Measurements from ENCODE around the gene PPP2R3B.
"Not testable (repeated sequence)": the region's sequence is repeated elsewhere in the genome, so short reads cannot be mapped to it uniquely, and the experiment has no call there.

Gene PPP2R3B

GRCh38 chrX:320126-320783 lies 66.5 kb downstream of the PPP2R3B start:
- no peak for DNase-seq (ENCODE audit: low read depth in 2 of 2)

DNA sequence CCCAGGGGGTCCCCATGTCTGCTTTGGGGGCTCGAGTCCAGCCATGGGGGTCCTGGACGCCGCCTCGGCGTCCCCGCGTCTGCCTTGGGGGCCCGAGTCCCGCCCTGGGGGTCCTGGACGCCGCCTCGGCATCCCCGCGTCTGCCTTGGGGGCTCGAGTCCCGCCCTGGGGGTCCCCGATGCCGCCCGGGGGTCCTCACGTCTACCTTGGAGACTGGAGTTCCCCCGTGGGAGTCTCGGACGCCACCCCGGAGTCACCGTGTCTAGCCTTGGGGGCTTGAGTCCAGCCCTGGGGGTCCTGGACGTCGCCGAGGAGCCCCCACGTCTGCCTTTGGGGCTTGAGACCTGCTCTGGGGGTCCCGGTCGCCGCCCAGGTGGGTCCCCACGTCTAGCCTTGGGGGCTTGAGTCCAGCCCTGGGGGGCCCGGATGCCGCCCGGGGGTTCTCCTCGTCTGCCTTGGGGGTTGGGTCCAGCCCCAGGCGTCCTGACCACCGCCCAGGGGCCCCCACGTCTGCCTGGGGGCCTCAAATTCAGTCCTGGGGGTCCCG lies 67.1 kb downstream of the PPP2R3B start:
- no peak for DNase-seq (ENCODE audit: low read depth in 2 of 2)

GRCh38 chrX:318739-319578 lies 67.7 kb downstream of the PPP2R3B start, which contains the start of gene GTPBP6:
GTPBP6 (minus strand) TSS chrX:318796; CDS start chrX:318787, 9 bp downstream.
- DNase-seq (ENCODE audit: low read depth in 2 of 2) = peak; percentile 91 to 97

- DNase-seq (ENCODE audit: low read depth in 2 of 2) = peak; percentile 95 to 97
Measured at GRCh38 chrX:318068-318738, 68.5 kb downstream of the PPP2R3B start.

GRCh38 chrX:317424-318067 lies 69.2 kb downstream of the PPP2R3B start:
- DNase-seq (ENCODE audit: low read depth in 2 of 2) = no peak

DNA sequence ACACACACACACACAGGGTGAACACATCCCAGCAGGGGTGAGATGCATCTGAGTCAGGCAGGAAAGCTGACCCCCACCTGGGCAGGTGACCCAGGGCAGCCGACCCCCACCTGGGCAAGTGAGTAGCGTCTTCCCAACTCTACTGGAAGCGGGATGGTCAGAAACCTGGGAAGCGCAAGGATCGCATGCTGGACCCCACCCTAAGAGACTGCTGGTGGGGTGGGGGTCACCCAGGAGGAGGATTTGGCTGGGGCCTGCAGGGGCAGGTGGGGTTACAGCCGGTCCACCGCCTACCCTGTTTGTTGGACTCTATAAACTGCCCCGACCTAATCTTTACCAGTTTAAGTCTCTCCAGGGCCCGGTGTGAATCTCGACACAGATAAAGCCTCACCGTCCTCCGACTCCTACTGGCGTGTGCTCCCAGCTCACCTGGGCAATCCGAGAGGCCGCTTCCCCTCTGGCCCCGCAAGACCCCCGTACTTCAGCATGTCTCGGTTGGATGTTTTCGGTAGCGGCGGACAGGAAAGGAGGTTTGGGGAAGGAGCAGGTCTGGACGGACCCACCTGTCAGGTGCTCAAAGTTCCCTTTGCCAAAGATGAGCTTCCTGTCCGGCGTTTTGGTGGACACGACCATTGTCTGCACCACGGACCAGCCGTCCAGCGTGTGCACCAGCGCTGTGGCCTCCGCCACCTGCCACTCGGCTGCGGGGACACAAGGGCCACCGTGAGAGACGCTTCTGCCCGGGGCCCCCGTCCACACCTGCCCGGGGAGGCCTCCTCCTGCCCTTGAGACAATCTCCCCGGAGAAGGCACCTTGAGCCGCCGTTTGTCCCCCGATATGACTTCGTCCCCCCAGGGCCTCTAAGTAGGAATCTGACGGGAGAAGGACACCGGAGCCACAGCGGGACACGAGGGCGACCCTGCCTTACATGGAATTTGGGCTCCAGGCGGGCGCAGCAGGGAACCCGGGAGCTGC lies 70.1 kb downstream of the PPP2R3B start:
- no peak for DNase-seq (ENCODE audit: low read depth in 2 of 2)

- DNase-seq (ENCODE audit: low read depth in 2 of 2) = no peak
Measured at GRCh38 chrX:314781-315595, 71.7 kb downstream of the PPP2R3B start.

GRCh38 chrX:314049-314448 lies 72.7 kb downstream of the PPP2R3B start:
- no peak for DNase-seq (ENCODE audit: low read depth in 2 of 2)

DNA sequence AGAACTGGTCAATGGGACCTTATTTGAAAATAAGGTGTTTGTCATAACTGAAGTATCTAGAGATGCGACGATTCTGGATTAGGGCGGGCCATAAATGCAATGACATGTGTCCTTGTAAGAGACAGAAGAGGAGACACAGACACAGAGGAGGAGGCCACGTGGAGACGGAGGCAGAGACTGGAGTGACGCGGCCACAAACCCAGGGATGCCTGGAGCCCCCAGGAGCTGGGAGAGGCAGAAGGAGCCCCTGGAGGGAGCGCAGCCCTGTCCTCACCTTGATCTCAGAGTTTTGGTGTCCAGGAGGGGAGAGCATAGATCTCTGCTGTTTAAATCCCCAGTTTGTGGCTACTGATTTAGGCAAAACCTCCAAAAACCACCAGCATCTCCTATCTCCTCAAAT lies 73.2 kb downstream of the PPP2R3B start:
- no peak for DNase-seq (ENCODE audit: low read depth in 2 of 2)

- DNase-seq (ENCODE audit: low read depth in 2 of 2) = no peak
Measured at GRCh38 chrX:312621-313331, 73.9 kb downstream of the PPP2R3B start.

- DNase-seq (ENCODE audit: low read depth in 2 of 2) = no peak
Measured at GRCh38 chrX:311156-312129, 75.3 kb downstream of the PPP2R3B start.

DNA sequence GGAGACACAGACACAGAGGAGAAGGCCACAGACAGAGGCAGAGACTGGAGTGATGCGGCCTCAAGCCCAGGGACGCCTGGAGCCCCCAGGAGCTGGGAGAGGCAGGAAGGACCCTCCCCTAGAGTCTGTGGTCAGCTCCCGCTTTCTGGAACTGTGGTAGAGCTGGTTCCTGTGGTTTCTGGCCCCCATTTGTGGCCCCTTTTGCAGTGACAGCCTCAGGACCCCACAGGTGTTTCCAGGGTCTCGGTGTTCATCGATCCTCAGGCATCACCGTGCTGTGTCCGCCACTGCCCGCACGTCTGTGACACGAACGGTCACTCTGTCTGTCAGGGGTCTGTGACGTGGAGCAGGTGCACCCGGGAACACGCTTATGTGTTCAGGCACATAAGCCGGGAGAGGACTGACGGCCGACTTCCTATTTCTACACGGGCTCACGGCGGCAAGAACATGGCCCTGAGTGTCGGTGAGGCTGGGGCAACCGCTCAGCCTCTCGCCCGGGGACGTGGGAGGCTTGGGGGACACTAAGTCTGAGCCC lies 76.0 kb downstream of the PPP2R3B start:
- DNase-seq (ENCODE audit: low read depth in 2 of 2) = no peak

DNA sequence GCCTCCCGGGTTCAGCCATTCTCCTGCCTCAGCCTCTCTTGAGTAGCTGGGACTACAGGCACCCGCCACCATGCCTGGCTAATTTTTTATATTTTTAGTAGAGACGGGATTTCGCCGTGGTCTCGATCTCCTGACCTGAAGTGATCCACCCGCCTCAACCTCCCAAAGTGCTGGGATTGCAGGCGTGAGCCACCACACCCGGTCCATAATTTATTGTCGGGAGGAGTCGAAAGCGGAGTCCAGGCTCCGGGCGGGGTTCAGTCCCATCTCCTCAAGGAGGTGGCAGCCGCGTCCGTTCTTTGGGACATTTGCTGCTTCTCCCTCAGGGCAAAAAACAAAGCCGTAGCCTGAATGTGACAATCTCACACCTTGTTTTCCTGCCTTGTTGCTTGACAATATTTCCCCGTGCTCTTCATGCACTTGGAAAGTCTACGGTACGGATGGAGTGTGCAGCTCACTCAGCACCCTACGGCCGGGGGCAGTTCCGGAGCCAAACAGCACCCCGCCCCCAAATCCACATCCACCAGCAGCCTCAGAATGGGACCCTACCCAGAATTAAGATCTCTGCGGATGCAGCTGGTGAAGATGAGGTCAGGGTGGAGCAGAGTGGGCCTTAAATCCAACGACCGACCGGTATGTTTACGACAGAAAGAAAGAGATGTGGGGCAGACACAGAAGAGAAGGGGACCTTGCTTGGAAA lies 77.7 kb downstream of the PPP2R3B start:
- no peak for DNase-seq (ENCODE audit: low read depth in 2 of 2)

- DNase-seq (ENCODE audit: low read depth in 2 of 2) = no peak
Measured at GRCh38 chrX:307261-308111, 79.2 kb downstream of the PPP2R3B start.

DNA sequence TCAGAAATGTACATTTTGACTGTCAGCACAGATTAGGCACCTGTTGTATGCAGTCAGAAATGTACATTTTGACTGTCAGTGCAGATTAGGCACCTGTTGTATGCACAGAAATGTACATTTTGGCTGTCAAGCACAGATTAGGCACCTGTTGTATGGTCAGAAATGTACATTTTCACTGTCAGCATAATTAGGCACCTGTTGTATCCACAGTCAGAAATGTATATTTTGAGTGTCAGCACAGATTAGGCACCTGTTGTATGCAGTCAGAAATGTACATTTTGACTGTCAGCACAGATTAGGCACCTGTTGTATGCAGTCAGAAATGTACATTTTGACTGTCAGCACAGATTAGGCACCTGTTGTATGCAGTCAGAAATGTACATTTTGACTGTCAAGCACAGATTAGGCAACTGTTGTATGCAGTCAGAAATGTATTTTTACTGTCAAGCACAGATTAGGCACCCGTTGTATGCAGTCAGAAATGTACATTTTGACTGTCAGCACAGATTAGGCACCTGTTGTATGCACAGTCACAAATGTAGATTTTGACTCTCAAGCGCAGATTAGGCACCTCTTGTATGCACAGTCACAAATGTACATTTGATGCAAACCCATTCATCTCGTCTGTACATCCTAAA lies 80.0 kb downstream of the PPP2R3B start:
- not testable (repeated sequence) for DNase-seq (ENCODE audit: low read depth in 2 of 2)

Data from stimulated activated CD4-positive, alpha-beta T cell treated with anti-CD3 and anti-CD28 coated beads, Interleukin-1b, Interleukin-23, amount 100 ng/mL, for 1 hour (primary cell).